Activated naive CD8-positive, alpha-beta T cell treated with anti-CD3 and anti-CD28 coated beads, Interleukin-2, amount 50 U/mL, for 16 hours (primary cell): ENCODE results near the gene SNRNP200.

ENCODE experiments used
- DNase-seq: peaks from one replicate; pipeline ENCODE4 v3.0.0-alpha.2; 2020; ENCODE audit warnings: low read depth, low spot score

The SNRNP200 gene

DNA sequence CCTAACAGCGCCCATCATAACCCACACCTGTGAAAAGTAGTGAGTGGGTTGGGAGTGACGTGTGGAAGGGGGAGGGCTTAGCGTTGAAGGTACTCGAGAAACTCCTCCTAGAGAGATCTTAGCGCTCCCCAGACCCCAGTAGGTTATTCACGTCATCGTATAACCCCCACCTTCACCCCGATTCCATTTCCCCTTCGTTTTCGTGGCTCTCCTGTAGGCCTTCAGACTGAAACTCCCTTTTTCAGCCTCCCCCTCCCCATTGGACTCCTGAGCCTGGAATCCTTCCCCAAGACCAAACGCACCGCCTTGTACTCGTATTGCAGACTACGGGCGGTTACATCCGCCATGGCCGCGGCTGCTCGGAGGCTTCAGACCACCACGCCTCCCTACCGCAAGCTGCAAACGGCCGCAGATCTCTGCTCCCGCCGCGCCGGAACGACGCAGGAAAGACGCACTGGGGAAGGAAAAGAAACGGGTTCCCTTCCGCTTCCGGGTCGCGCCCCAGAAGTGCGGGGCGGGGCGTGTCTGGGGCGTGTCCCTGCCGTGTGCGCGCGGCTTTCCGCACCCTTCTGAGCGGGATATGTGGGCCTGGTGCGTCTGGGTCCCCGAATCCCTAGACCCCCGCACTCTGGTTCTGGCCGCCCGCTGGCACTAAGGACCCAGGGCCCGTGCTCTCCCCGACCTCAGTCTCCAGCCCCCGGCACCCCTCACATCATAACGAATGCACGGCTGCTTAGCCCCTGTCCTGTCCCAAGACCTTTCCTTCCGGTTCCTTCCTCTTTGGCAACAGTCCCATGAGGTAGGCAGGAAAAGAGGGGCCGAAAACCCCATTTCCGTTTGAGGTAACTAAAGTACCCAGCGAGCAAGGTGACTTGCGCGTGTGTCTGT, at the start of gene SNRNP200:
Gene SNRNP200 (minus strand): TSS at position 456 of the 888 bp plus-strand sequence. CDS start 109 bp downstream, at position 347.
- DNase-seq, result peak; percentile 81

DNA sequence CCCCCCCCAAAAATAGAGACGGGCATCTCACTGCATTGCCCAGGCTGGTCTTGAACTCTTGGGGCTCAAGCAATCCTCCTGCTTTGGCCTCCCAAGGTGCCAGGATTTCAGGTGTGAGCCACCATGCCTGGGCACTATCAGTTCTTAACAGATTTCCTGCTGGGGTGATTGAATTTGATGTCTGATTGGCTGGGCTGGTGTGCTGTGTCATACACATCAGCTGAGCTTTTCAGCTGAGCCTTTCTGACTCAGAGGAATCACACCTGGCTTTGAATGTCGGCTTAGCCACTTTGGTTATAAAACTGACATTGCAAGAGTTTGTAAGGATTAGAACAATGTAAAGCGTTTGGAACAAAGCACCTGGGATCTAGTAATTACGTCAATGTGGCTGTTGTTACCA, 49.1 kb upstream of the SNRNP200 start:
- DNase-seq, result no peak

GRCh38 chr2:96353606-96354101, 48.3 kb upstream of the SNRNP200 start:
- DNase-seq, result no peak

GRCh38 chr2:96353032-96353561, 47.8 kb upstream of the SNRNP200 start:
- DNase-seq, result no peak

GRCh38 chr2:96347395-96347794, 42.0 kb upstream of the SNRNP200 start:
- no peak for DNase-seq

DNA sequence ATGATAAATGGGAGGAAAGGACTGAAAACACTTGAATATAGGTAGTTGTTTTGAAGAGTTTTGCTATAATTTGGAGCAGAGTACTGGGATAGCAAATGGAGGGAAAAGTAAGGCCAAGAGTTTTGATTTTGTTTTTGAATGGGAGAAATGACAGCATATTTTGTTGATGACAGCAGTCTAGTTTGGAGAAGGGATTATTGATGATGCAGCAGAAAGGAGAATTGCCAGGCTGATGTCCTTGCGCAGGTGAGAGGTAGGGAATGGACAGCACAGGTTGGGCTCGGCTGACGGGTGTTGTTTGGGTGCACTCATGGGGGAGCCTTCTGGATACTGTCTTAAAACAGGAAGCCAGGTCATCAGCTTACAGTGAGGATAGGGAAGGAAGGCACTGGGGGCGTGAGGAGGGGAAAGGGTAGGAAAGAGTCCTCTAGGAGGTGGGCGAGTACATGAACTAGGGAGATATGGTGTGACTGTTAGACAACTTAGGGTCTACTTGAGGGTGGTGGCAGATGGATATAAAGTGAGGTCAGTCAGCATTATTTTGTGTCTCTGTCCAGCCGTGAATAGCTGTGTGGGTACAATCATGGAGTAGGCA, 40.6 kb upstream of the SNRNP200 start:
- DNase-seq, result no peak

GRCh38 chr2:96345438-96345837, 40.1 kb upstream of the SNRNP200 start:
- no peak for DNase-seq

DNA sequence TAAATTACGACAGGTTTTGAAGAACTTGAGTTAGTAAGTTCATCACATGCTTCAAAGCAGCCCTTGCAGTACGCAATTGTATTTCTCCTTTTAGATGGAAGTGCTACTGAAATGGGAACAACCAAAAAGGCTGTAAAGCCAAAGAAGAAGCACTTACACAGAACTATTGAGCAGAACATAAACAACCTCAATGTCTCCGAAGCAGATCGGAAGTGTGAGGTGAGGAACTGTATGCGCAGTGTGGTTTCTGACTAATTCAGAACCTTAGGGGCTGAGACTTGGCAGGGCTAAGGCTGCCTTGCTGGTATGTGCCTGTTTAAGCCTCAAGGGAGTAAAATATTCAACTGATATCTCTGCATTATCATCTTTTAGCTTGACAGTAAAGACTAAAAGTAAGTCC, 38.7 kb upstream of the SNRNP200 start:
- no peak for DNase-seq

DNA sequence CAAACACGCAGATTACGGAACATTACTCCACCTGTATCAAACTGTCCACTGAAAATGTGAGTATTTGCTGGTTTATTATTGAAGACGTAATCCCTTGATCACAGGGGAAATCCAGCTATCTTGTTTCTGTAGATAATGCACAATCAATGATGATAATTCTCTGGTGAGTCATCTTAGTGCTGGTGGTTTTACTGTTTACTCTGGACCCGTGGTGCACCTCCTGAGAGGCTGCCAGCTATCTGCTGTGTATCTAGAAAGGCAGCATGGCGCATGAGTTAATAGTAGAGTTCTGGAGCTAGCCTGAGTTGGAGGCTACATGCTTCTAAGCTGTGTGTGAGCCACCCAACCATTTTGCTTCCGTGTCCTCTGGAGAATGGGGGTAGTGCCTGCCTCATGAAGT, 36.7 kb upstream of the SNRNP200 start:
- no peak for DNase-seq

DNA sequence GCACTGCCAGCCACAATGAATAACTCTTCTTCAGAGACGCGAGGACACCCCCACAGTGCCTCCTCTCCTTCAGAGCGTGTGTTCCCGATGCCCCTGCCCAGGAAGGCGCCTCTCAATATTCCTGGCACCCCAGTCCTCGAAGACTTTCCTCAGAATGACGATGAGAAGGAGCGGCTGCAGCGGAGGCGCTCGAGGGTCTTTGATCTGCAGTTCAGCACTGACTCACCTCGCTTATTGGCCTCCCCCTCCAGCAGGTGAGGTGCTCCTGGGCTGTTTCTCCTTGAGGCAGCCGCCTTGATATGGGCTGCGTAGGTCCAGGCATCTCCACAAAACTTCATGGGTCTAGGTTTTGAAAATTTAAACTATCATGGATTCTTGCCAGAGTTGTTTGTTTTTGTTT, 36.3 kb upstream of the SNRNP200 start:
- no peak for DNase-seq

- no peak for DNase-seq
Observed at GRCh38 chr2:96340493-96341414, 35.4 kb upstream of the SNRNP200 start.

DNA sequence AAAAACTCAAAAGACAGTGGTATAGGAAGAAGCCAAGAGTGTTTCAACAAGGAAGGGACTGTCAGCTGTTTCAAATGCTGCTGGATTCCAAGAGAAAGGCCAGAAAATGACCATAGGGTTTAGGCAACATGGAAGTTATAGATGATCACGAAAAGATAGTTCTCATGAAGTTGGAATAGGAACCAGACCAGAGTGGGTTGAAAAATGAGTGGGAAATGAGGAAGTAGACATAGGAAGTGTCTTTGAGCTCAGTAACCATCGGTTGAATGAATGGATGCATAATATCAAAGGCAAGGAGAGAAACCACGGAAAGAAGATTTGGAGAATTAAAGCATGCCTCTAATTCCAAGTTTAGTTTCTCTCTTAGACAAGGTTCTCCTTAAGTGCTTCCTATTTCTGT, 31.5 kb upstream of the SNRNP200 start:
- DNase-seq, result no peak

DNA sequence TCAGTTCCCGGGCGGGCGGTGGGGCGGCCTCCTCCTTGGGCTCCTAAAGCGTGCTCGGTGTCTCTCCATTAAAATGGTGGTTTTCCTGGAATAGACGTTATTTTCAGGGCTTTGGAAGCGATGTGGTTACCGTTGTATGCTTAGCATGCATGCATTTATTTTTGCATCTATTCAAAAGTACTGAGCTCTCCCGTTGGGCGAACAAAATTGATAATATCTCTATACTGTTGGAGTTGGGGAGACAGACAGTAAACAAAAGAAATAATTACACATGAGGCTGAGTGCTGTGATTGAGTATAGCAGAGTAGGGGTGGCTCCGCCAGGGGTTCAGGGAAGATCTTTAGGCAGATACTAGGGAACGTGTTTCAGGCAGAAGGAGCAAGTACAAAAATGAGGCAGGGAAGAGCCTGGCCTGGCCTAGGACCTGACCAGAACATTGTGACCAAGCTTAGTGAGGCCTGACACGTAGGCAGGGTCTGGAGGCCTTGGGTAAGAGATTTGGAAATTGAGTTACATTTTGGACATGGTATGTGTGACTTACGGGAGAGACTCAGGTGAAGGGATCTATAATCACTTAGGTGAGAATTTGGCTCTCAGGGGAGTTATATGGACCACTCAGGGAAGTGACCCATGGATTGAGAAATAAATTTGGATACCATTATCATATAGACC, 30.9 kb upstream of the SNRNP200 start:
- DNase-seq, result no peak

DNA sequence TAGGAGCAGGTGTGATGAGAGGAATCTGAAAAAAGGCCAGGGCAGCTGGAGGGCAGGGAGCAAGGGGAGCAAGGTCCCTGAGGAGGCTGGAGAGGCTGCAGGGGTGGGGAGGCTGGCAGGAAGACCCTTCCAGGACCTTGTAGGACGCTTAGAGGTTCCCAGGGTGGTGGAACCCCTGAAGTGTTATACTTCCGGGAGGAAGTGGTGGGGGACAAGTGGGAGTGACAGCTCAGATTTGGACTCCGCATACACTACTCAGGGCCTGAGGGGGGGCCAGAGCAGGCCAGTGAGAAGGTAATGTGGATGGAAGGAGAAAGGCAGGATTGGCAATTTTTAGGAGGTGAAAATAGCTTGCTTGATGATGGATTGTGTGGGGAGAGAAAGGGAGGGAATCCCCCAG, 28.4 kb upstream of the SNRNP200 start:
- DNase-seq, result no peak

DNA sequence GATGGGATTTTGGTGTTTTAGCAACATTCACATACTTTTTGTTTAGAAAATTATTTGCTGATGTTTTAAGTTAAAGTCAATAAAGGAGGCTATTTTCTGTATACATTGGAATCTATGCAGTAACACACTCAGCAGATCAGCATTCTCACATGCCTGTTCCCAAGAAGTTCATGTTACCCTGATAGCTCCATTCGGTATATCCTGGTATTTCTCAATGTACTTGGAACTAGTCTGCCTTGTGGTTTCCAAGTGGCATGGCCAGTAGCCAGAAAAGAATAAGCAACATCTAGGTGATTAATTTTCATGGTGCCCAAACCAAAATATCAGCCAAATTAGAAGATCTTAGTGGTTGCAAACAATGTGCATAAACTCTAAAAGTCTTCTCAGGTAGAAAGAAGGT, 25.1 kb upstream of the SNRNP200 start:
- DNase-seq, result no peak

- DNase-seq, result no peak
Observed at GRCh38 chr2:96329874-96330273, 24.5 kb upstream of the SNRNP200 start.

GRCh38 chr2:96329456-96329855, 24.1 kb upstream of the SNRNP200 start:
- DNase-seq, result no peak

GRCh38 chr2:96326990-96327820, 21.9 kb upstream of the SNRNP200 start:
- no peak for DNase-seq

DNA sequence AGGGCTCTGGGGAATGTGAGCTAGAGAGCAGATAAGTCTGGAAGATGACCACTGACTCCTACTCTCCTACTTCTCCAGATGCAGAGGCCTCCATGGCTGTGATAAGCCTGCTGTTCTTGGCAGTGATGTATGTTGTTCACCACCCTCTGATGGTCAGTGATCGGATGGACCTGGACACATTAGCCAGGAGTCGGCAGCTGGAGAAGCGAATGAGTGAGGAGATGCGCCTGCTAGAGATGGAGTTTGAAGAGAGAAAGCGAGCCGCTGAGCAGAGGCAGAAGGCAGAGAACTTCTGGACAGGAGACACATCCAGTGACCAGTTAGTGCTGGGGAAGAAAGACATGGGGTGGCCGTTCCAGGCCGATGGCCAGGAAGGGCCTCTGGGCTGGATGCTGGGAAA, 21.2 kb upstream of the SNRNP200 start:
- no peak for DNase-seq

DNA sequence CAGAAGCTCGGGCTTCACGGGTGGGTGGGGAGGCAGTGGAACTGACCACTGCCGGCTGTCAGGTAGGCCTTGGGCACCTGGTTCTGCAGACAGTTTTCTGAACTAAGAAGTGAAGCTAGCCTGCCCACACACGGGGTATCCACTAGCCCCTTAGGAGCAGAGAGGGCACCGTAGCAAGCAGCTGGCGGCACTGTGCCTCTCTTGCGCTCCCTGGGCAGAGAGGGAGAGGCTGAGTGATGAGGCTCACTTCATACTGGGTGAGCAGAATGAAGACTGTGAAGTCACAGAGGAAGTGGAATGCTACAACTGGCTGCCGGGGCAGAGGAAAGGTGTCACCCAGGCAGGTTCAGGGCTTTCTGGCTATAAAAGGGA, 20.5 kb upstream of the SNRNP200 start:
- no peak for DNase-seq
